IPS DF 6.9 (cell line): ENCODE data around the gene PRKAR1B.

Source experiments
- DNase-seq: peaks from one replicate; pipeline ENCODE4 v3.0.0-alpha.2; 2013; ENCODE audit warnings: low read depth, low spot score
- H3K27ac ChIP-seq: one replicate; pipeline ENCODE4 v1.5.1; 2013; ENCODE audit warnings: low read length, control low read depth
- H3K27me3 ChIP-seq: 2 replicates; pipeline ENCODE4 v1.6.1; 2013; ENCODE audit warnings: mild to moderate bottlenecking, low read length; ENCODE audit not compliant: control insufficient read depth, insufficient read depth
- H3K36me3 ChIP-seq: 2 replicates; pipeline ENCODE4 v1.6.1; 2013; ENCODE audit warnings: low read length; ENCODE audit not compliant: control insufficient read depth, insufficient read depth
- H3K4me1 ChIP-seq: 2 replicates; pipeline ENCODE4 v1.6.1; 2013; ENCODE audit warnings: low read length; ENCODE audit not compliant: control insufficient read depth, insufficient read depth
- H3K4me3 ChIP-seq: 2 replicates; pipeline ENCODE4 v1.5.1; 2013; ENCODE audit warnings: mild to moderate bottlenecking, low read length
- H3K9me3 ChIP-seq: 2 replicates; pipeline ENCODE4 v1.6.1; 2013; ENCODE audit warnings: low read length, inconsistent platforms; ENCODE audit not compliant: control insufficient read depth, insufficient read depth
- WGBS: extraction: QIAGEN DNeasy Blood & Tissue Kit; methylation state at CpG from one replicate; pipeline ENCODE4 v1.1.7; 2013; ENCODE audit warnings: mixed read lengths, missing lambda C conversion rate; ENCODE audit not compliant: insufficient read length, insufficient coverage; 5-methylcytosine and 5-hydroxymethylcytosine counted together

The PRKAR1B gene

DNA sequence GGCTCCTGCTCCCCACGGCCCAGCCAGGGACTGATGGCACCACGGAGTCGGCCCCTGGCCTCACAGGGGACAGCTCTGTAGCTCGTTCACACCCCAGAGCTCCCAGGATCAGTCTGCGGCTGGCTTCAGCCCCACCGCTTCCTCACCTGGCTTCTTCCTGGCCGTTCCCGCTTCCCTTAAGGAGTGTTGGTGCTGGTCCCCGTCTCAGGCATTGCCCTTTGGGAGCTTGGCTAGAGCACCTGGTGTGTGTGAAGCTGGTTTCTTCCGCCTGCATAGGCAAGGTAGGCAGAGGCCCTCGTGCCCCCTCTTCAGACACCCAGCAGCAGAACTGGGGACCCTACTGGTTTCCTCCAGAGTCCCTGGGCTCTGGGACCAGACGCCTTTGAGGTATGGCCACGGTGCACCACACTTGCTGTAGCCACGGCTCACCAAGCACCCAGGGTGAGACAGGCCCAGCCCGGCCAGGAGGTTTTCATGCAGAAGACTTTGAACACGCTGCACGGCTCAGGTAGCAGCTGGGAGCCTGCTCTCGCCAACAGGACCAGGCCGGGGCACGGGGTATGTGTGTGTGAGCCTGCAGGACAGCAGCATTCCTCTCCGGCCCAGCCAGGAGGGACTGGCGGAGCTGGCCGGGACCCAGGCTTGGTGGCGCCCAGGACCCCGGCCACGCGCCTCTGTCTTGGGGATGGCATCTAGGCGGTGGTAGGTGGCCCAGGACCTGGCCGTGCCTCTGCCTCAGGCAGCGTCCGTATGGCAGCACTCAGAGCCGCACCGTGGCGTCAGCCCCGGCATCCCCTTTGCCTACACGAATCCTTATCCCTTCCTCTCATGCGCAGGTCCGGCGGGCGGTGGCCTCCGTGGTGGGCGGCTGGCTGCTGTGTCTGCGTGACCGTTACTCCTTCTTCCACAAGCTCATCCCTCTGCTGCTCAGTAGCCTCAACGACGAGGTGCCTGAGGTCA lies 13.2 kb upstream of the PRKAR1B start:
- no CpG with 5 or more reads among the region's 46 CpGs for WGBS
- Histone ChIP-seq H3K4me3 (no peak overlapping the region), H3K36me3 (peaks cover 22% of the 10 kb centered on the region), H3K4me1 (no peaks in the 10 kb centered on the region), H3K27me3 (no peaks in the 10 kb centered on the region), H3K27ac (no peak overlapping the region), H3K9me3 (no peaks in the 10 kb centered on the region)
- no peak for DNase-seq

DNA sequence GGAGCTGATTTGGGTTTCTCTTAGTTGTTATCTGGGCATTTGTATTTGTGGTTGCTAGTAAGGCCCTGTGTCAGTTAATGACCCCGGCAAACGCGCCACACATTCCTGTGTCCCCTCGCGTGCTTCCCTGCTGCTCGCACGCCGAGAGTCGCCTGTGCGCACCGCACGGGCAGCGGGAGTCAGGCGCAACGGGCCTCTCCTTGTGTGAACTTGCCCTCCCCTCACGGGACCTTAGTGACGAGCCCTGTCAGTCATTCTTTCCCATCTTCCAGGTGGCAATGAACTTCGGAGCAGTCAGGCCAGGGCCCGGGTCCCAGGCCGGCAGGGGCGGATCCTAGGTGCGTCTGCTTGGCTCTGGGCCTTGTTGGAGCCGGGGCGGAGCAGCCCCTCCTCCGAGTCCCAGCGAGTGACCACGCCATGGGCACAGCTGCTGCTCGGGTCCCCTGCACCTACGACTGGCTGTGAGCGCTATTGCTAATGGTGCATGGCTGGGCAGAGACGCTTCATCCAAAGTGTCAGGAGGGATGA lies 12.4 kb upstream of the PRKAR1B start:
- H3K9me3 ChIP-seq = no peaks in the 10 kb centered on the region
- H3K4me1 ChIP-seq = no peaks in the 10 kb centered on the region
- no peak for DNase-seq
- H3K4me3 ChIP-seq = no peak overlapping the region
- no peaks in the 10 kb centered on the region for H3K27me3 ChIP-seq
- H3K36me3 ChIP-seq = peaks cover 21% of the 10 kb centered on the region
- WGBS = no CpG with 5 or more reads among the region's 31 CpGs
- no peak overlapping the region for H3K27ac ChIP-seq

- no CpG with 5 or more reads among the region's 24 CpGs for WGBS
Observed at GRCh38 chr7:738723-739454, 11.8 kb upstream of the PRKAR1B start.

GRCh38 chr7:738241-738640 lies 11.2 kb upstream of the PRKAR1B start:
- Histone ChIP-seq H3K4me1 (no peaks in the 10 kb centered on the region), H3K27ac (no peak overlapping the region), H3K9me3 (no peaks in the 10 kb centered on the region), H3K27me3 (no peaks in the 10 kb centered on the region), H3K4me3 (no peak overlapping the region), H3K36me3 (peaks cover 21% of the 10 kb centered on the region)
- WGBS = no CpG with 5 or more reads among the region's 5 CpGs
- DNase-seq = no peak

More at GRCh38 chr7:738723-739454, 11.8 kb upstream of the PRKAR1B start:
- H3K4me3 ChIP-seq = no peak overlapping the region
- no peaks in the 10 kb centered on the region for H3K9me3 ChIP-seq
- no peaks in the 10 kb centered on the region for H3K4me1 ChIP-seq
- H3K36me3 ChIP-seq = peaks cover 21% of the 10 kb centered on the region
- H3K27me3 ChIP-seq = no peaks in the 10 kb centered on the region
- no peak overlapping the region for H3K27ac ChIP-seq
- no peak for DNase-seq

- Histone ChIP-seq H3K4me1 (no peaks in the 10 kb centered on the region), H3K4me3 (no peak overlapping the region), H3K36me3 (peaks cover 5% of the 10 kb centered on the region), H3K9me3 (no peaks in the 10 kb centered on the region), H3K27me3 (no peaks in the 10 kb centered on the region), H3K27ac (no peak overlapping the region)
- DNase-seq = no peak
- WGBS = no CpG with 5 or more reads among the region's 11 CpGs
Observed at GRCh38 chr7:734808-735207, 7.7 kb upstream of the PRKAR1B start.

DNA sequence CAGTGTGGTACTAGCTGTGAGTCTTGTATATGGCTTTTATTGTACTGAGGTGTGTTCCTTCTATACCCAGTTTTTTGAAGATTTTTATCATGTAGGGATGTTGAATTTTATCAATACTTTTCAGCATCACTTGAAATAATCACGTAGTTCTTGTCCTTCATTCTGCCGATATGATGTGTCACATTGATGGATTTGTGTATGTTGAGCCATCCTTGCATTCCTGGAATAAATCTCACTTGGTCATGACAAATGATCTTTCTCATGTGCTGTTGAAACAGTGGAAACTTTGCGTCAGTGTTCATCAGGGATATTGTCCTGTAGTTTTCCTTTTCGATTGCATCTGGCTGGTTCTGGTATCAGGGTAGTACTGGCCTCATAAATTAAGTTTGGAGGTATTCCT lies 7.1 kb upstream of the PRKAR1B start:
- no peak for DNase-seq
- Histone ChIP-seq H3K27me3 (no peaks in the 10 kb centered on the region), H3K4me3 (no peak overlapping the region), H3K27ac (no peak overlapping the region), H3K36me3 (peaks cover 5% of the 10 kb centered on the region), H3K9me3 (no peaks in the 10 kb centered on the region), H3K4me1 (no peaks in the 10 kb centered on the region)
- no CpG with 5 or more reads among the region's 4 CpGs for whole genome bisulfite sequencing

- Histone ChIP-seq H3K27ac (no peak overlapping the region), H3K36me3 (peaks cover 5% of the 10 kb centered on the region; the same call in 1 of the 2 replicates), H3K4me1 (no peaks in the 10 kb centered on the region), H3K27me3 (no peaks in the 10 kb centered on the region), H3K9me3 (no peaks in the 10 kb centered on the region), H3K4me3 (no peak overlapping the region)
- no CpG with 5 or more reads among the region's 3 CpGs for WGBS
- no peak for DNase-seq
Observed at GRCh38 chr7:732556-732955, 5.5 kb upstream of the PRKAR1B start.

DNA sequence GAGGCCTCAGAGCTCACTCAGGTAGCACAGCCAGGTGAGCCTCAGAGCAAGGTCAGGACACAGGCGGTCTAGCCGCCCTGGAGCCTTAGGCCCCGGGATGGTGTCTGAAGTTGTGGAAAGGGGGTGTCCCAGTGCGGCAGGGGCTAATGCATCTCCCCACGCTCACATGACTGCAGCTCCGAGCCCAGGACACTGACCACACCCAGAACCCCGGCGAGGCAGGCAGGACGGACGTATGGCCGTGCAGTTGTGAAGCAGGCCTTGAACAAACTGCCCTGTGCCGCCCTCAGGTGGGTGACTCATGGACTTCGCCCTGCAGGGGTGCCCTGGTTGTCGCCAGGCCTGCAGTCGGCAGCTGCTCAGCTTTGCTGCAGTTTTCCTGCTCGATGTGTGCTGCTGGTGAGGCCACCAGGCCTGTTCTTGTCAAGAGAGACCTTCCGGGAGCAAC lies 5.0 kb upstream of the PRKAR1B start:
- DNase-seq = no peak
- Histone ChIP-seq H3K27me3 (no peaks in the 10 kb centered on the region), H3K4me1 (no peaks in the 10 kb centered on the region), H3K4me3 (no peak overlapping the region), H3K9me3 (no peaks in the 10 kb centered on the region), H3K36me3 (peaks cover 5% of the 10 kb centered on the region; the same call in 1 of the 2 replicates), H3K27ac (no peak overlapping the region)
- no CpG with 5 or more reads among the region's 17 CpGs for WGBS

DNA sequence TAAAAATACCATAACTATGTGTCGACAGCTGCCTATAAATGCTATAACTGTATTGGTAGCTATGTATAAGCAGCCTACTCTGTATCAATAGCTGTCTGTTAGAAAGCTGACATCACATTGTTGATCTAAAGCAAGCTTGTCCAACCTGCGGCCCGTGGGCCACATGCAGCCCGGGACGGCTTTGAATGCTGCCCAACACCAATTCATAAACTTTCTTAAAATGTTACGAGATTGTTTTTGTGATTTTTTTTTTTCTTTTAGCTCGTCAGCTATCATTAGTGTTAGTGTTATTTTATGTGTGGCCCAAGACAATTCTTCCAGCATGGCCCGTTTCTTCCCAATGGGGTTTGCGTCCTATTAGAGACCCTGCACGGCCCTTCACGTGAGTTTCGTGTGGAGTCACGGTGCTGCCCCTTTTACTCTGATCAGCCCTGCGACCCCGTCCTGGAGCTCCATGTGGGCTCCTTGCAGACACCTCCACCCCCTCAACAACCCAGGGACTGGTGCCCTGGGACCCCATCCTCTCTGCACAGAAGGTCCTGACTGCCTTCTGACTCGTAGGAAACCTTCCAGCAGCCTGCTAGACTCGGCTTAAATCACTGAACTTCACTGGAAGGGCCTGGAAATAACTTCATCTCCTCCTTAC lies 4.5 kb upstream of the PRKAR1B start:
- H3K36me3 ChIP-seq = peaks cover 5% of the 10 kb centered on the region; the same call in 1 of the 2 replicates
- no peak overlapping the region for H3K4me3 ChIP-seq
- H3K27ac ChIP-seq = no peak overlapping the region
- DNase-seq = no peak
- H3K4me1 ChIP-seq = no peaks in the 10 kb centered on the region
- H3K9me3 ChIP-seq = no peaks in the 10 kb centered on the region
- H3K27me3 ChIP-seq = no peaks in the 10 kb centered on the region
- no CpG with 5 or more reads among the region's 17 CpGs for WGBS
